Esophagus squamous epithelium (tissue), 5 donors: ENCODE data around the gene BLTP1. TPM values are rescaled to one million over a fixed set of nuclear protein-coding genes. Genes with fewer than 3 reads are reported as not detected.
"Not testable (repeated sequence)": the region's sequence is repeated elsewhere in the genome, so short reads cannot be mapped to it uniquely, and the experiment has no call there.

Source experiments
- DNase-seq: peaks from one replicate; lab custom pipeline; 2025; lab: John Stamatoyannopoulos, UW
- H3K27ac ChIP-seq, 4 donors: fragments of 200-600 bp; sonication (generic); one replicate each; pipeline ENCODE4 v1.5.1; 2016 to 2019; ENCODE audit warnings: mild to moderate bottlenecking in 1 of 4
- H3K27me3 ChIP-seq, 4 donors: fragments of 200-600 bp; sonication (generic); 1 replicate in 3 of 4; 2 replicates in 1 of 4; pipeline versions ENCODE4 v1.5.1 to v1.6.0; 2017 to 2021; ENCODE audit warnings: antibody characterized with exemption in 1 of 4
- H3K36me3 ChIP-seq, 3 donors: fragments of 200-600 bp; sonication (generic); one replicate each; pipeline ENCODE4 v1.5.1; 2016 to 2019
- H3K4me1 ChIP-seq, 3 donors: fragments of 200-600 bp; sonication (generic); one replicate each; pipeline ENCODE4 v1.5.1; 2017 to 2019
- H3K4me3 ChIP-seq, 4 donors: fragments of 200-600 bp; sonication (generic); 1 replicate in 3 of 4; 2 replicates in 1 of 4; pipeline ENCODE4 v1.5.1; 2016 to 2019; ENCODE audit warnings: mild to moderate bottlenecking in 2 of 4, moderate library complexity in 1 of 4
- H3K9me3 ChIP-seq, 3 donors: fragments of 200-600 bp; sonication (generic); one replicate each; pipeline ENCODE4 v1.5.1; 2016 to 2019
- POLR2A ChIP-seq, 4 donors: fragments of 450-650 bp; IDR thresholded peaks; one replicate each; pipeline ENCODE4 v1.6.1; 2017; ENCODE audit warnings: antibody characterized with exemption in 4 of 4, mild to moderate bottlenecking in 4 of 4, moderate library complexity in 3 of 4
- WGBS, 2 donors: methylation state at CpG; one replicate each; pipeline ENCODE4 v1.1.5; 2018; 5-methylcytosine and 5-hydroxymethylcytosine counted together
- intact Hi-C: fragments of 100-400 bp; cut with DNase I; formaldehyde crosslinking; loops from one replicate; pipeline ENCODE4 v1.15.0; 2022
- total RNA-seq, 4 donors: library from RNA; depleted of rRNA; stranded (reverse); fragments of >200 nt; gene quantifications; one replicate each; pipeline ENCODE4 v1.1.0, GENCODE V29; 2016
- TF ChIP-seq, protein P1 (sequence below), 6 experiments: fragments of 450-650 bp in 4 of 6; fragments of 200-600 bp in 2 of 6; sonication (generic) in 2 of 6; IDR thresholded peaks; one replicate each; pipeline ENCODE4 v1.5.1; 2016 to 2019; ENCODE audit warnings: antibody characterized with exemption in 6 of 6, mild to moderate bottlenecking in 4 of 6, moderate library complexity in 4 of 6
- donor health status: DM: yes; HTN: yes; CAD: no.

BLTP1 gene, protein sequence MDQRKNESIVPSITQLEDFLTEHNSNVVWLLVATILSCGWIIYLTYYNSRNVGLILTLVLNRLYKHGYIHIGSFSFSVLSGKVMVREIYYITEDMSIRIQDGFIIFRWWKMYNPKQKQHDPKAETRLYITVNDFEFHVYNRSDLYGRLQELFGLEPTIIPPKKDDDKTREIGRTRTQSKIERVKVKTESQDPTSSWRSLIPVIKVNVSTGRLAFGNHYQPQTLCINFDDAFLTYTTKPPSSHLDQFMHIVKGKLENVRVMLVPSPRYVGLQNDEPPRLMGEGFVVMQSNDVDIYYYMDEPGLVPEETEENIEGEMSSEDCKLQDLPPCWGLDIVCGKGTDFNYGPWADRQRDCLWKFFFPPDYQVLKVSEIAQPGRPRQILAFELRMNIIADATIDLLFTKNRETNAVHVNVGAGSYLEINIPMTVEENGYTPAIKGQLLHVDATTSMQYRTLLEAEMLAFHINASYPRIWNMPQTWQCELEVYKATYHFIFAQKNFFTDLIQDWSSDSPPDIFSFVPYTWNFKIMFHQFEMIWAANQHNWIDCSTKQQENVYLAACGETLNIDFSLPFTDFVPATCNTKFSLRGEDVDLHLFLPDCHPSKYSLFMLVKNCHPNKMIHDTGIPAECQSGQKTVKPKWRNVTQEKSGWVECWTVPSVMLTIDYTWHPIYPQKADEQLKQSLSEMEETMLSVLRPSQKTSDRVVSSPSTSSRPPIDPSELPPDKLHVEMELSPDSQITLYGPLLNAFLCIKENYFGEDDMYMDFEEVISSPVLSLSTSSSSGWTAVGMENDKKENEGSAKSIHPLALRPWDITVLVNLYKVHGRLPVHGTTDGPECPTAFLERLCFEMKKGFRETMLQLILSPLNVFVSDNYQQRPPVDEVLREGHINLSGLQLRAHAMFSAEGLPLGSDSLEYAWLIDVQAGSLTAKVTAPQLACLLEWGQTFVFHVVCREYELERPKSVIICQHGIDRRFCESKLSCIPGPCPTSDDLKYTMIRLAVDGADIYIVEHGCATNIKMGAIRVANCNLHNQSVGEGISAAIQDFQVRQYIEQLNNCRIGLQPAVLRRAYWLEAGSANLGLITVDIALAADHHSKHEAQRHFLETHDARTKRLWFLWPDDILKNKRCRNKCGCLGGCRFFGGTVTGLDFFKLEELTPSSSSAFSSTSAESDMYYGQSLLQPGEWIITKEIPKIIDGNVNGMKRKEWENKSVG (N-terminal part only)
- 100 to 1,000 TPM in 1 of 4 donors, 10 to 100 TPM in 3; 27.1 to 100 (median 37.8) TPM for total RNA-seq

DNA sequence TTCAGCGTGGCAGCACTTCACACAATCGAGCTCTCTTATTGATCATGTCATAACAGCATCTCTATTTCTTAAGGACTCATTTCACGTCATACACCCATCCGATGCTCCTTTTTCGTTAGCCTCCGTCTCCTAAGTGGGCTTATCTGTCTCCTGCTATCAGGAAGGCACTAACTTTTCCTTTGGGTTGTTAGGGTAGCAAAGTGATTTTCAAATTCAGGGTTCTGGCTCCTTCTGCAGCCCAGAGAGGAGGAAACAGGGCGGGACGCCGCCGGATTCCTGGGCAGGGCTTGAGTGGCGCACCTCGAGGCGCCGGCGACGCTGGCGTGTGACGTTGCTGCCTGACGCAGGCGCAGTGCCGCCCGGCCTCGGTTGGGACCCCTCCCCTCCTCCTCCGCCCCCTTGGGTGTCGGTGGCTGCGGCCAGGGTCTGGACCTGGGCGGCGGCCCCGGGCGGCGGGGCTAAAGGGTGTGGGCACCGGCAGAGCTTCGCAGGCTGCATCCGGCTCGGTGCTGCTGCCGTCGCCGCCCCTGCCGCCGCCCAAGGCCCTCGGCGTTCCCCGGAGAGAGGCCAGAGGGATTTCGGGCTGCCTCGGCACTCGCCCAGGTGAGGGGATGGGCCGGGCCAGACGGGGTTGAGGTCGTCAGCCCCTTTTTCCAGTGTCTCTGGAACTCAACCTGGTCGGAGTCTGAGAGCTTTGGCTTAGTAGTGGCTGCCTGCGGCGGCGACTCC is at the start of gene BLTP1:
Gene BLTP1 (plus strand): TSS at position 350 of the 729 bp plus-strand sequence. CDS start 18,317 bp downstream, outside the sequence.
- peaks cover 6 to 29% (median 12%) of the 10 kb centered on the region in 3 donors for H3K4me1 ChIP-seq
- peak within 1 kb of the TSS; percentile 80 to 96 (median 82) for H3K4me3 ChIP-seq
- DNase-seq, result peak; percentile 18
- TF ChIP-seq, protein P1, sequence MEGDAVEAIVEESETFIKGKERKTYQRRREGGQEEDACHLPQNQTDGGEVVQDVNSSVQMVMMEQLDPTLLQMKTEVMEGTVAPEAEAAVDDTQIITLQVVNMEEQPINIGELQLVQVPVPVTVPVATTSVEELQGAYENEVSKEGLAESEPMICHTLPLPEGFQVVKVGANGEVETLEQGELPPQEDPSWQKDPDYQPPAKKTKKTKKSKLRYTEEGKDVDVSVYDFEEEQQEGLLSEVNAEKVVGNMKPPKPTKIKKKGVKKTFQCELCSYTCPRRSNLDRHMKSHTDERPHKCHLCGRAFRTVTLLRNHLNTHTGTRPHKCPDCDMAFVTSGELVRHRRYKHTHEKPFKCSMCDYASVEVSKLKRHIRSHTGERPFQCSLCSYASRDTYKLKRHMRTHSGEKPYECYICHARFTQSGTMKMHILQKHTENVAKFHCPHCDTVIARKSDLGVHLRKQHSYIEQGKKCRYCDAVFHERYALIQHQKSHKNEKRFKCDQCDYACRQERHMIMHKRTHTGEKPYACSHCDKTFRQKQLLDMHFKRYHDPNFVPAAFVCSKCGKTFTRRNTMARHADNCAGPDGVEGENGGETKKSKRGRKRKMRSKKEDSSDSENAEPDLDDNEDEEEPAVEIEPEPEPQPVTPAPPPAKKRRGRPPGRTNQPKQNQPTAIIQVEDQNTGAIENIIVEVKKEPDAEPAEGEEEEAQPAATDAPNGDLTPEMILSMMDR (IDR thresholded peaks at IDR 0.05), result peak in 1 of 6 experiments; percentile 17
- TF ChIP-seq POLR2A (IDR thresholded peaks at IDR 0.05), result peak in 3 of 4 donors; percentile 34 to 72 (median 40)
- peaks cover 0 to 23% (median 0%) of the 10 kb centered on the region in 3 donors for H3K36me3 ChIP-seq
- H3K27ac ChIP-seq, result peak within 1 kb of the TSS; percentile 93 to 95 (median 94)
- H3K9me3 ChIP-seq, result no peaks in the 10 kb centered on the region
- H3K27me3 ChIP-seq, result no peaks in the 10 kb centered on the region
- intact Hi-C loops, result no loop called here
- 0 to 1% methylated on average over 6 to 15 of the region's 53 CpGs for WGBS, 2 donors

DNA sequence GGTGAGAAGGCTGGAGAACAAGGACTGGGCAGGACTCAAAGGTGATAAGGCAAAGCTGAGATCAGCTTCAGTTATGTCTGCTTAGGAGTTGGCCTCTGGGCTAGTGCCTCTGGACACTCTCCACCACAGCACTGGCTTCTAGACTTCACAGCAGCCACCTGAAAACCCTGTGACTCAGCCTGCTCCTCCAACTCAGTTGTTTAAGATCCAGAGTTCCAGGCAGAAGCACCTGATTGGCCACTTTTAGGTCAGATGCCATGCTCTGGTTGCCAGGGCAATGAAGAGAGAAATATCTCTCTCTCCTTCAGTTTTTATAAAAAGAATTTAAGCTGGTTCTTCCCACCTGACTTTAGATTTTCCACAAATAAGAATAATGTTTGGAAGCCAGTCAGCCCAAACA is 47.9 kb upstream of the BLTP1 start:
- Histone ChIP-seq H3K4me1 (no peaks in the 10 kb centered on the region), H3K27me3 (no peaks in the 10 kb centered on the region), H3K27ac (no peak overlapping the region), H3K4me3 (no peak overlapping the region), H3K36me3 (no peaks in the 10 kb centered on the region), H3K9me3 (no peaks in the 10 kb centered on the region)
- TF ChIP-seq, protein P1 (IDR thresholded peaks at IDR 0.05), result no peak
- no peak for TF ChIP-seq POLR2A (IDR thresholded peaks at IDR 0.05)
- intact Hi-C loops, result no loop called here
- no peak for DNase-seq

DNA sequence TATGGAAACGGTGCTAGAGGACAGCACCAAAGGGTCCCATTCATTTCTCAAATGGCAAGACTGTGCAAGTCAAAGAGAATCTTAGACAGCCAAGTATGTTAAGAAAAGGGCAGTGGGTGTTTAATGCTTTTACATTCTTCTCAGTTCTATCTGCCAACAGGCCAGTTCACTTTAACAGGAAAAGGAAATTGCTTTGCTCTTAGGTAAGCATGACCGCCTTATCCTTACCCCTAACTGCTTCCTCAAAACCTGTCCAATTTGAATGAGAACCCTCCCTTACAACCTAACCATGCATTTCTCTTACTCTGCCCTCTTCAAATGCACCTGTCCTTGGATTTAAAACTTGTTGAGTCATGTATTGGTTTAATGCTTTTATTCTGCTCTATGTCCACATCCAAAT is 44.5 kb upstream of the BLTP1 start:
- intact Hi-C loops, result no loop called here
- Histone ChIP-seq H3K9me3 (no peaks in the 10 kb centered on the region), H3K36me3 (no peaks in the 10 kb centered on the region), H3K27ac (no peak overlapping the region), H3K27me3 (no peaks in the 10 kb centered on the region), H3K4me3 (no peak overlapping the region), H3K4me1 (no peaks in the 10 kb centered on the region)
- TF ChIP-seq, protein P1 (IDR thresholded peaks at IDR 0.05), result no peak
- TF ChIP-seq POLR2A (IDR thresholded peaks at IDR 0.05), result no peak
- DNase-seq, result no peak
- 59 to 66% methylated on average over 2 of the region's 2 CpGs for WGBS, 2 donors

DNA sequence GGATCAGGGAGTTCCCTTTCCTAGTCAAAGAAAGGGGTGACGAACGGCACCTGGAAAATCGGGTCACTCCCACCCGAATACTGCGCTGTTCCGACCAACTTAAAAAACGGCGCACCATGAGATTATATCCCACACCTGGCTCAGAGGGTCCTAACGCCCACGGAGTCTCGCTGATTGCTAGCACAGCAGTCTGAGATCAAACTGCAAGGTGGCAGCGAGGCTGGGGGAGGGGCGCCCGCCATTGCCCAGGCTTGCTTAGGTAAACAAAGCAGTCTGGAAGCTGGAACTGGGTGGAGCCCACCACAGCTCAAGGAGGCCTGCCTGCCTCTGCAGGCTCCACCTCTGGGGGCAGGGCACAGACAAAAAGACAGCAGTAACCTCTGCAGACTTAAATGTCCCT is 41.8 kb upstream of the BLTP1 start:
- H3K9me3 ChIP-seq, DNase-seq, H3K4me1 ChIP-seq, H3K36me3 ChIP-seq, H3K4me3 ChIP-seq, H3K27me3 ChIP-seq, H3K27ac ChIP-seq, intact Hi-C loops: not testable (repeated sequence)
- WGBS, 2 donors, result 90 to 92% methylated on average over 2 to 9 of the region's 14 CpGs

DNA sequence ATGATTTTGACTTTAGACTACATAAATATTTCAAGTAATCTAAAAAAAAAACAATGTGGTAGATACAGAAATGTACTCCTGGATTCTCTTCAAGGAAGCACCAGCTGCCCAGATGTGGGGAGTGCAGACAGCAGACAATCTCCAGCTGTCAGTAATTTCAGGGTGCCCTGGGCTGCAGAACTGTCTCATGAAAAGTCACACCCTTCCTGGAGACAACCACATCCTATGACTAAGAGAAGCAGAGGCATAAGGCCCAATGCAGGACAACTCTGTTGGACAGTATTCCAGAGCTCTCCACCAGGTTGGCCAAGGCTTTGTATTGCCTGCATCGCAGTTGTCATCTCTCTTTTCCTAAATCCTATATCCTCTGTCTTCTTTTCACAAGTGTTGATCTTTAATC is 34.4 kb upstream of the BLTP1 start:
- intact Hi-C loops, result no loop called here
- Histone ChIP-seq H3K4me3 (no peak overlapping the region), H3K4me1 (no peaks in the 10 kb centered on the region), H3K27ac (no peak overlapping the region), H3K27me3 (no peaks in the 10 kb centered on the region), H3K36me3 (no peaks in the 10 kb centered on the region), H3K9me3 (no peaks in the 10 kb centered on the region)
- TF ChIP-seq POLR2A (IDR thresholded peaks at IDR 0.05), result no peak
- TF ChIP-seq, protein P1 (IDR thresholded peaks at IDR 0.05), result no peak
- WGBS, 2 donors, result 56 to 75% methylated on average over 1 of the region's 1 CpG
- DNase-seq, result no peak
